ENCODE results near the gene ODR4. TPM values are rescaled to one million over a fixed set of nuclear protein-coding genes. Genes with fewer than 3 reads are reported as not detected.
"Not testable (repeated sequence)": the region's sequence is repeated elsewhere in the genome, so short reads cannot be mapped to it uniquely, and the experiment has no call there.

The ODR4 gene
- total RNA-seq (2014; rRNA removed; shearing (Covaris generic)): 18.1 and 28.5 TPM in 2 replicates

- H3K36me3 ChIP-seq (replicated peaks; ENCODE audit: control insufficient read depth, insufficient read depth, low read length): peaks cover 5% of the 10 kb centered on the region
- peak; percentile 90 for DNase-seq
- no peaks in the 10 kb centered on the region for H3K27me3 ChIP-seq (ENCODE audit: control insufficient read depth, insufficient read depth, low read length)
- peak within 1 kb of the TSS; percentile 65 for H3K4me3 ChIP-seq (ENCODE audit: insufficient read depth, low read depth, low read length)
Measured at GRCh38 chr1:186375152-186375928, at the start of gene ODR4, which contains the start of gene TPR. TSS of gene ODR4 (plus strand) at chr1:186375838. CDS start at chr1:186379786, 3,948 bp downstream. TSS of gene TPR (minus strand) at chr1:186375253. CDS start at chr1:186375028, 225 bp downstream.

GRCh38 chr1:186326009-186326408, 49.6 kb upstream of the ODR4 start:
- no peaks in the 10 kb centered on the region for H3K27me3 ChIP-seq (ENCODE audit: control insufficient read depth, insufficient read depth, low read length)
- peaks cover 15% of the 10 kb centered on the region for H3K36me3 ChIP-seq (replicated peaks; ENCODE audit: control insufficient read depth, insufficient read depth, low read length)
- no peak overlapping the region for H3K4me3 ChIP-seq (ENCODE audit: insufficient read depth, low read depth, low read length)
- no peak for DNase-seq

GRCh38 chr1:186327331-186327730, 48.3 kb upstream of the ODR4 start:
- DNase-seq: no peak
- Histone ChIP-seq H3K36me3 (replicated peaks; ENCODE audit: control insufficient read depth, insufficient read depth, low read length) (peaks cover 12% of the 10 kb centered on the region), H3K27me3 (ENCODE audit: control insufficient read depth, insufficient read depth, low read length) (no peaks in the 10 kb centered on the region), H3K4me3 (ENCODE audit: insufficient read depth, low read depth, low read length) (no peak overlapping the region)

GRCh38 chr1:186330758-186331157, 44.9 kb upstream of the ODR4 start:
- H3K4me3 ChIP-seq (ENCODE audit: insufficient read depth, low read depth, low read length): no peak overlapping the region
- DNase-seq: no peak
- H3K36me3 ChIP-seq (replicated peaks; ENCODE audit: control insufficient read depth, insufficient read depth, low read length): peaks cover 31% of the 10 kb centered on the region

GRCh38 chr1:186337554-186337953, 38.1 kb upstream of the ODR4 start:
- Histone ChIP-seq H3K4me3 (ENCODE audit: insufficient read depth, low read depth, low read length) (no peak overlapping the region), H3K36me3 (replicated peaks; ENCODE audit: control insufficient read depth, insufficient read depth, low read length) (peaks cover 39% of the 10 kb centered on the region), H3K27me3 (ENCODE audit: control insufficient read depth, insufficient read depth, low read length) (no peaks in the 10 kb centered on the region)
- no peak for DNase-seq

More at GRCh38 chr1:186330758-186331157, 44.9 kb upstream of the ODR4 start:
- H3K27me3 ChIP-seq (ENCODE audit: control insufficient read depth, insufficient read depth, low read length): no peaks in the 10 kb centered on the region

GRCh38 chr1:186340772-186341171, 34.9 kb upstream of the ODR4 start:
- peaks cover 27% of the 10 kb centered on the region for H3K36me3 ChIP-seq (replicated peaks; ENCODE audit: control insufficient read depth, insufficient read depth, low read length)
- DNase-seq: no peak
- H3K27me3 ChIP-seq (ENCODE audit: control insufficient read depth, insufficient read depth, low read length): no peaks in the 10 kb centered on the region
- no peak overlapping the region for H3K4me3 ChIP-seq (ENCODE audit: insufficient read depth, low read depth, low read length)

- not testable (repeated sequence) for H3K4me3 ChIP-seq (ENCODE audit: insufficient read depth, low read depth, low read length); DNase-seq; H3K27me3 ChIP-seq (ENCODE audit: control insufficient read depth, insufficient read depth, low read length)
- H3K36me3 ChIP-seq (replicated peaks; ENCODE audit: control insufficient read depth, insufficient read depth, low read length): peaks cover 23% of the 10 kb centered on the region
Measured at GRCh38 chr1:186347837-186348691, 27.6 kb upstream of the ODR4 start.

- Histone ChIP-seq H3K27me3 (ENCODE audit: control insufficient read depth, insufficient read depth, low read length) (no peaks in the 10 kb centered on the region), H3K36me3 (replicated peaks; ENCODE audit: control insufficient read depth, insufficient read depth, low read length) (peaks cover 5% of the 10 kb centered on the region), H3K4me3 (ENCODE audit: insufficient read depth, low read depth, low read length) (peak overlapping the region; percentile 65)
- peak; percentile 8 for DNase-seq
Measured at GRCh38 chr1:186374303-186375151, 1.1 kb upstream of the ODR4 start.

GRCh38 chr1:186375929-186376319, 286 bp downstream of the ODR4 start:
- H3K36me3 ChIP-seq (replicated peaks; ENCODE audit: control insufficient read depth, insufficient read depth, low read length): peaks cover 6% of the 10 kb centered on the region
- H3K4me3 ChIP-seq (ENCODE audit: insufficient read depth, low read depth, low read length): peak overlapping the region; percentile 65
- peak; percentile 26 for DNase-seq
- no peaks in the 10 kb centered on the region for H3K27me3 ChIP-seq (ENCODE audit: control insufficient read depth, insufficient read depth, low read length)

GRCh38 chr1:186386725-186387383, 11.2 kb downstream of the ODR4 start:
- H3K27me3 ChIP-seq (ENCODE audit: control insufficient read depth, insufficient read depth, low read length): no peaks in the 10 kb centered on the region
- DNase-seq: no peak
- no peaks in the 10 kb centered on the region; the same call in none of the 2 replicates for H3K36me3 ChIP-seq (replicated peaks; ENCODE audit: control insufficient read depth, insufficient read depth, low read length)
- no peak overlapping the region for H3K4me3 ChIP-seq (ENCODE audit: insufficient read depth, low read depth, low read length)

GRCh38 chr1:186390925-186391324, 15.3 kb downstream of the ODR4 start:
- Histone ChIP-seq H3K27me3 (ENCODE audit: control insufficient read depth, insufficient read depth, low read length) (no peaks in the 10 kb centered on the region), H3K4me3 (ENCODE audit: insufficient read depth, low read depth, low read length) (no peak overlapping the region), H3K36me3 (replicated peaks; ENCODE audit: control insufficient read depth, insufficient read depth, low read length) (peaks cover 1% of the 10 kb centered on the region)
- no peak for DNase-seq

GRCh38 chr1:186391841-186392240, 16.2 kb downstream of the ODR4 start:
- peaks cover 1% of the 10 kb centered on the region for H3K36me3 ChIP-seq (replicated peaks; ENCODE audit: control insufficient read depth, insufficient read depth, low read length)
- H3K27me3 ChIP-seq (ENCODE audit: control insufficient read depth, insufficient read depth, low read length): no peaks in the 10 kb centered on the region

GRCh38 chr1:186392711-186393110, 17.1 kb downstream of the ODR4 start:
- not testable (repeated sequence) for H3K36me3 ChIP-seq (replicated peaks; ENCODE audit: control insufficient read depth, insufficient read depth, low read length); H3K4me3 ChIP-seq (ENCODE audit: insufficient read depth, low read depth, low read length); DNase-seq; H3K27me3 ChIP-seq (ENCODE audit: control insufficient read depth, insufficient read depth, low read length)

More at GRCh38 chr1:186391841-186392240, 16.2 kb downstream of the ODR4 start:
- no peak overlapping the region for H3K4me3 ChIP-seq (ENCODE audit: insufficient read depth, low read depth, low read length)
- no peak for DNase-seq
